CD1c-positive myeloid dendritic cell (primary cell): ENCODE measurements around the gene FCHSD2.

Experiments
- DNase-seq: peaks from one replicate; pipeline ENCODE4 v3.0.0-alpha.2; 2016; ENCODE audit errors: extremely low spot score

Gene FCHSD2

DNA sequence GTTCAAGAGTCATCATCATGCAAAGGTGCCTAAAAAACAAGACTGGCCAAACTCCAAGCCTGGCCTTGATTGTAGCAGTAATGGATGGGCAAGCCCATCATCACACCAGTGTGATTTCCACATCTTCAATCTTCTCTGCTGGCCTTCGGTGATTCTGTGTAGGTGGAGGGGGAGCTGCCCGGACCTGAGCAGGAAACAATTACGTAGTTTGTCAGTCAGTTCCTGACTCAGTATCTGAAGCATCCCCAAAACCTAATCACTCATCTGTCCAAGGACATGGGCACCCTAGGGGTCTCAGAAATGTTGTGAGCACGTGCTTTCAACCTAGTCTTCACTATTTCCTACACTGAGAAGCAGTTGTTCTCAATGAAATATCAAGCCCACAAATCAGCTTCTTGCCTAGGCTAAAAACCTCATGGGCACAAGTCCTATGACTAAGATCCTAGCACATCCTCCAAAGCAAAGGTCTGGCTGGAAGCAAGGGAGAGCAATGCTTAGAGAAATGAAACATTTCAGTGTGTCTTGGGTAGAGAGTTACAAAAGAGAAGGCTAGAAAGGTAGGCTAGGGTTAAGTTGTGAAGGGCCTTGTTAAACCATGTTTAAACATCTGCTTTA, 303.3 kb downstream of the FCHSD2 start:
- no peak for DNase-seq

DNA sequence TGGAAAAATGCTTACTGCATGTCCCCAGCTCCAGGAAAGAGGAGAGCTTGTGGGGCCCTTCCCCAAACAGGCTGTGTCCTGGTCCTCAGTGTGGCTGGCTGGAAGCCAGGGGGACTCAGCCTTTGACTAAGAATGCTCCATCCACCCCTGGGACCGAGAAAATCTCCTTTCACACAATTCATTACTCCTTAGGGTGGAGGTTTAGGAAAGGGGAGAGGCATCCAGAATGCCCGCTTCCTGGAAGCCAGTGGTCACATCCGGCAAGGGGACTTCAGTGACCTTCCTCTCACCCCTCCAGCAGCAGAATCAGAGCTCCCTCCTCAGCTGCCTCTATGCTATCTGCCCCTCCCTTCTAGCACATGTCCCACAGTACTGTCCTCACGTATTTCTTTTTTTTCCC, 306.0 kb downstream of the FCHSD2 start:
- DNase-seq, result no peak

DNA sequence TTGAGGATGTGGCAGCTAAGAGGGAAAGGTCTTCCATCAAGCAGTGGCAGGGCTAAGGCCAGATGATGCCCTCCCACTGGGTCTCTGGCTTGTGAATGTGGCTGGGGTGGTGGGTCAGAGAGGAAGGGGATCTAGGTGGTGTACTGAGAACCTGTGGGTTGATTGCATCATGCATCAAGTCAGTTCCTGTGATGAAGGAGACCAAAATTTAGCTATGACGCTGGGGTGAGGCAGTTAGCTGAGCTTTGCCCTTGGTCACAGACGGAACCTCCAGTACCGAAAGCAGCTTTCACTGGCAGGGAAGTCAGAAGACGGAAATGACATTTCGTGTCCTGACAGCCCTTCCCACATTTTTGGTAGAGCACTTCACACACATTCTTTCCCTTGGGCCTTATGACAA, 307.2 kb downstream of the FCHSD2 start:
- DNase-seq, result peak; percentile 82

DNA sequence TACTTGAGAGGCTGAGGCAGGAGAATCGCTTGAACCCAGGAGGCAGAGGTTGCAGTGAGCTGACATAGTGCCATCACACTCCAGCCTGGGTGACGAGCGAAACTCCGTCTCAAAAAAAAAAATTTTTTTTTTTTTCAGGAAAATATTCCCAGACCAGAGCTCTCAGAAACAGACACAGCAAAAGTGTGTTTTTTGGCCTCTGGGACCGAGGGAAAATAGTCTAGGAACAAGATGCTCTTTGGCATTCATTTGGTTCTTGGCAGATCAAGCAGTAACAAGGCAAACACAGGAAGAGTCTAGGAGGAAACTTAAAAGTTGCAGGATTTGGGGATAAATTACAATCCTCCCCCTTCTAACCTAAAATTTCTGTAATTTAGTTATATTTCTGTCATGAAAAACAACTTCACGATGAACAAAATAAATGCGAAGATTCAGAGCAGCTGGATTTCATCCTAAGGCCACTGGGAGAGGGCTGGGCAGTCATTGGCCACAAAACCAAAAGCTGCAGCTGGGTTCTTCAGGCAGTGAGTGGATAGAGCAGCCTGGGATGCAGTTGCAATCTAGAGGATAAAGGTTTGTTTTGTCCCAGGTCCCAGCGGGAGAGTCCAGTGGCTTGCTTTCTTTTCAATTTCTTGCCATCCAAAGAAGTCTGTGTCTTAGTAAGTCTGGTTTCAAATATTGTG, 308.2 kb downstream of the FCHSD2 start:
- DNase-seq, result no peak

DNA sequence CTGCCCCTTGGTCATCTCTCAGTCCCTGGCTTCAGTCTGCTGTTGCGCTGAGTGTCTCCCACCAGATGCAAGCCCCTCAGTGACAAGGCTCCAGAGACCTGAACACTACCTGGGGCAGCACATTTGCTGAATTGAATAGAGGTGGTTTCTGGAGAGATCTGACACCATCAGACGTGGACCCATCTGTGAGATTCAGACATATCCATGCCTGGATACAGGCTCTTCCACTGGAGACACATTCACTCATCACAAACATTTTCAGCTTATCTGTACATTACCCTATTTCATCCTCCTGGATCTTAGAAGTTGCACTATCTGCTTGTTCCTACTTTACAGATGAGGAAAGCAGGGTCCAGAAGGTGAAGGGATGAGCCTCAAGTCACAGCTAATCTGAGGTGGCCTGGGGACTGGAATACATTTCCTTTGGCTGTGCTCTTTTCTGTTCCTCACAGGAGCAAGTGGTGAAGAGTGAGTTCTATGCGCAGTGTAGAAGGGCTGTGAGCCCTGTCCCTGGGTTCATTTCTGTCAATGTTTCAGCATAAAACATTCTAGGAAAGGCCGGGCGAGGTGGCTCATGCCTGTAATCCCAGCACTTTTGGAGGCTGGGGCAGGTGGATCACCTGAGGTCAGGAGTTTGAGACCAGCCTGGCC, 308.9 kb downstream of the FCHSD2 start:
- no peak for DNase-seq

DNA sequence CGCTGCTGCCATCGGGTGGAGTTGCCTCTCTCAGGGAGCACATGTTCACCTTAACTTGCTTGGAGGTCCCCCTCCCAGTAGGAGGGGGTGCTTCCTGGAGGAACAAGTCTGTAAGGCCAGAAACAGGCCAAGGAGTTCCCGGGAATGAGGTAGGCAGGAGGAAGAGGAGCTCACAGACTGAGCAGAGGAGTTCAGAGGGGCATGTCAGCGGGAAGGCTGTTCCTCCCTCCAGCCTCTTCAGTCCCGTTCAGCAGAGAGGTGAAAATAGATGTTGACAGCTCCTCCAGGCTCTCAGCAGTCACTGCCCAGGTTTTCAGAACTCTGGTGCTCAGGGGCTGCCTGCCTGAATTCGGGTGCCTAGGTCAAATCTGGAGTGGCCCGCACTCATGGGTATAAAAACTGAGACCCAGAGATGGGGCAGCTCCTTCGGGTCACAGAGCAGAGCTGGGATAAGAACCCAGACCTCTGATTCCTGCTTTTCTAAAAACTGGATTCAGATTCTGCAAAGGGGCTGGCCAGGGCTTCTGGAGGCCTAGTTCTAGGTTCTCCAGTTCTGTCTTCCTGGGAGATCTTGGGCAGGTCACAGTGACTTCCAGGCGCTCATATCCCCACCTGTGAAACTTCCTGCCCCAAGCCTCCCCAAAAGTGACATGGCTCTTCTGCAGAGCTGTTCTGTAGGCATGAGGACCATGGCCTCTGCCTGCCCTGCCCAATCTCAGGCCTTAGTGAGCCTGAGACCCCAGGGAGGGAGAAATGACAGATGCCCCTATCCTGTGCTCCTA, 309.6 kb downstream of the FCHSD2 start:
- no peak for DNase-seq

DNA sequence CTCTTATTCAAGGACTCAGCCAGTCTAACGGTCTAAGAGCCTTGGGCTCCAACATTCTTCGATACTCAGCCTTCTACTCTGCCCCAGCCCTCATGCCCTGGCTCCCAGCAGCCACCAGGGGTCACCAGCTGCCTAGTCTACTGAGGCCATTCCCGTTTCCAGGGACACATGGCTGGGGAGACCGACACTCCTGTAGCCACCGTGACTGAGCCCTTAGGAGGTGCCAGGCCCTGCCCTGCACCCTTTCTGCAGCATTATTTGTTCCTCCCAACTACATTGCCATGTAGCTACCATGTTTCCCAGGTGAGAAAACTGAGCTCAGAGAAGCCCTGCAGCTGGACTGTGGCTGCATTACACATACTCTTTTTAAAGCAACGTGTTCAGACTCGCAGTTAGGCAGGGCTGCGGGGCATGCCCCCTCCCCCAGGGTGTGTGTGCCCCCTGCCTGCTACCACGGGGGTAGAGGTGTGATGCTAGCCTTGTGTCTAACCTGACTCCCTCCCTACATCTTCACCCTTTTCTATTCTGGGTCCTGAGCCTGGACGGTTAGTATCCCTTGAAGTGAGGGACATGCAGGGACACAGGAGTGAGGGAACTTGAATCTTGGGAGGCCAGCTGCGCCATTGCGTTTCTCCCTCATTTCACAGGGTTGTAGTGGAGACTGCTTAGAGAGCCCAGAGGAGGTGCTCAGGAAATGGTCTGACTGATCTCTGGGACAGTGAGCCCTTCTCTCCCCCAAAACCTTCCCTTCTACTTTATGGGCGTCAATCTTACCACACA, 310.4 kb downstream of the FCHSD2 start:
- peak; percentile 74 for DNase-seq

DNA sequence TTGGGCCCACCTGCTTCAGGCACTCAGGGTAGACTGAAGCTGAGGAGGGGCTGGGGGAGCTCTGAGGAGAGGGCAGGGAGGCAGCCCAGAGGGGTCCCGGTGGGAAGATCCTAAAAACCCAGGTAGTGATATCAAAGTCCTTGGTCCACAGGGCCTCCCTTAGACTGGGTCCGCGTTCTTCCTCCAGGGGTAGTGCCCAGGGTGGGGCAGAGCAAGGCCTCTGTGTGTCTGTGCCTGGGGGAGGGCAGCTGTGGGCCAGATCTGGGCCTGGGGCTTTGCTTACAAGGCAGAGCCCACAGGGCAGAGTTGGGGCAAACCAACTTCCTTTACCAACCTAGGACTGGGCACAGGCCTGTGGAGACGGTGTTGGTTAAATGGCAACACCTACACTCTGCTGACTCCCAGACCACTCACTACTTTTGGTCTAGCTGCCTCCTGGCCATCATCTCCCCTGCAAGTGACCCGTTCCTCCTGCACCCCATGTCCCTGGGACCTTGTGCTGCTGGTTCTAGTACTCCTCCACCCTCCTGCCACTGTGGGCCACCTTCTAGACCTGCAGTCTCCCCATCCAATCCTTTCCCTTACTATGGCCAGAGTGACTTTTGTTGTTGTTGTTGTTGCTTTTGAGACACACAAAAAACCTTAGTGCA, 312.1 kb downstream of the FCHSD2 start:
- no peak for DNase-seq

DNA sequence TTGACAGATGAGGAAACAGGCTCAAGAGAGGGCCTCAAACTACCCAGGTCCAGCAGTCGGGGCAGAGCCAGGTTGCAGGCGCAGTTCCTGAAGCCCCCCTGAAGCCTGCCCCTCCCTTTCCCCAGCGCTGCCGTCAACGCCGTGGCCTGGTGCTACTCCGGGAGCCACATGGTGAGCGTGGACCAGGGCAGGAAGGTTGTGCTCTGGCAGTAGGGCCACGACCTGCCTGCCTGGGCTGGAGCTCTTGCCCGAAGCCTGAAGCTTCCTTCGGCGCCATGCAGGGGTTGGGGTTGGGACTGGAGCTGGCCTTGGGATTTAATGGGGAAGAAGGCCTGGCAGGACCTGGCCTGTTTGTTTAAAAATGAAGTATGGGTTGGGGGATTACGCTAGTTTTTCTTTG, 312.9 kb downstream of the FCHSD2 start:
- DNase-seq, result no peak

DNA sequence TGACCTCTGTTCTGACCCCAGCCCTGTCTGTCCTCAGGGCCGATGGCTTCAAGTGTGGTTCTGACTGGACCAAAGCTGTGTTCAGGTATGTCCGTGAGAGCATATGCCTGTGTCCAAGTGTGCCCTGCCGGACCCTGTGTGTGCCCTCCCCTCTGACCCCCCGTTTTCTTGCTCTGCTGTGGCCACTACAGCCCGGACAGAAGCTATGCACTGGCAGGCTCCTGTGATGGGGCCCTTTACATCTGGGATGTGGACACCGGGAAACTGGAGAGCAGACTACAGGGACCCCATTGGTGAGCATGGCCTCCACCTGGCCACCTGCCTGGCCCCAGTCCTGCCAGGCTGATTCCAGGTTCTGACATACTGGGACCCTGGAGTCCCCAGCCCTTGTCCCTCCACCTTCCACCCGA, 313.4 kb downstream of the FCHSD2 start:
- DNase-seq, result no peak

DNA sequence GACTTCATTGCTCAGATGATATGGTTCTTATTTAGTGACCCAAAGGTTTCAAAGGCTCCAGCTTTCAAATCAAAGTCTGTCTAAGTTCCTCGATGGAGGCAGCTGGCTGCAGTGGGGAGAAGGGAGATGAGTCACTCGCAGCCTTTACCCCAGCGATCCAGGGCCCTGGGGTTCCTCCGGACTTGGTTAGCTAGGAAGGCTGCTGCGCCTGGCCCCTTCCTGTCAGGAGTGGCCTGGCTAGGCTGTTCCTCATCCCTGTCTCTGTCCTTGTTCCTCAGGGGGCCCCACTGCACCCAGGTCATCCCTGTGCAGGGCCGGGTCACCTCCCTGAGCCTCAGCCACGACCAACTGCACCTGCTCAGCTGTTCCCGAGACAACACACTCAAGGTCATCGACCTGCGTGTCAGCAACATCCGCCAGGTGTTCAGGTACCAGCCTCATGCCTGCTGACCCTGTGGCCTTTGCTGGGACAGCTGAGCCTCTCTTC, 314.0 kb downstream of the FCHSD2 start:
- peak; percentile 61 for DNase-seq

DNA sequence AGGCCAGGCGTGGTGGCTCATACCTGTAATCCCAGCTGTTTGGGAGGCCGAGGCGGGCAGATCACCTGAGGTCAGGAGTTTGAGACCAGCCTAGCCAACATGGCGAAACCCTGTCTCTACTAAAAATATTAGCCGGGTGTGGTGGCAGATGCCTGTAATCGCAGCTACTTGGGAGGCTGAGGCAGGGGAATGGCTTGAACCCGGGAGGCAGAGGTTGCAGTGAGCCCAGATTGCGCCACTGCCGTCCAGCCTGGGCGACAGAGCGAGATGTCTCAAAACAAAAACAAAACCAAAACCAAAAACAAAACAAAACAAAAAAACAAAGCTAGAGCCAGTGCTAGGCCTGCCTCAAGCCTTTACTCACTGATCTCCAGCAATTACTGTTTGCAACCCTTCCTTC, 314.5 kb downstream of the FCHSD2 start:
- DNase-seq, result peak; percentile 56

DNA sequence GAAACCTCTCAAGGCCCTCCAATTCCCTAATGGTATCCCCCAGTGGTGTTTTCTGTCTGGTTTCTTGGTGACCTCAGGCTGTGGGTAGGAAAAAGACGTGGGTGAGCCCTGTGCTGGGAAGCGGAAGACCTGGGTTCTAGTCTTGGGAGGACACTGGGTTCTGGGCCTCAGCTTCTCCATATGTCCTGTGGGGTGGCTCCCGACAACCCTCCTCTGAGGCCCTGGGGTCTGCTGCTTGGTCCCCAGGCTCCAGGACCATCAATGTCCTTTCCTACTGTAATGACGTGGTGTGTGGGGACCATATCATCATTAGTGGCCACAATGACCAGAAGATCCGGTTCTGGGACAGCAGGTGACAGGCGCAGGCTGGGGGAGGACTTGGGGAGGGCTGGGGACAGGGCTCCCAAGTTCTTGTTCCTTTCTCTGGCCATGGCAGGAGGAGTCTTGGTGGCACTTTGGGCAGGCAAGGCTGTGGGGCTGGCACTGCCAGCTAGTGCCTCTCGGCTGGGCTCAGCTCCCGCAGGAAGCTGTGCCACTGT, 315.1 kb downstream of the FCHSD2 start:
- DNase-seq, result no peak

DNA sequence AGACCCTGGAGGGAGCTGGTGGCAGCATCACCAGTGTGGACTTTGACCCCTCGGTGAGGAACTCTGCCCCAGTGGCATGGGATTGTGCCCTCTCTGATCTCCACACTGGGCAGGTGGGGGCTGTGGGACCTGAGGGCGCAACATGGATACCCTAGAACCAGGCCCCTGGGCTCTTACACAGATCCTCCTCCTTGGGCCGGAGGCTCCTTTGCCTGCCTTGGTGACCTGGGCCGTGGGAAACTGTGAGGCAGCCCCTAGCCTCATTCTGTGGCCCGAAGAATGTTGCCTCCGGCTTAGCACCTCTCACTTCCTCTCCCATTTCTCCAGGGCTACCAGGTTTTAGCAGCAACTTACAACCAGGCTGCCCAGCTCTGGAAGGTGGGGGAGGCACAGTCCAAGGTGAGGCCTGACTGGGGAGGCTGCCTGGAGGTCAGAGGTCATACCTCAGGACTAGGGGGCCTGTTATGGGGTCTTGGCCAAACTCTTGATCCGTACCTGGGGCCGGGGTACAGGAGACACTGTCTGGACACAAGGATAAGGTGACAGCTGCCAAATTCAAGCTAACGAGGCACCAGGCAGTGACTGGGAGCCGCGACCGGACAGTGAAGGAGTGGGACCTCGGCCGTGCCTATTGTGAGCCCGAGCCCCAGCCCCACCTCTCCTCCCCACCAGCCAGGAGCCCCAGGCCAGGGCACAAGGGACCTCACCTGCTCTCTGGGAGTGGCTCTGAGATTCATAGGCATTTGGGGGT, 315.8 kb downstream of the FCHSD2 start:
- no peak for DNase-seq

DNA sequence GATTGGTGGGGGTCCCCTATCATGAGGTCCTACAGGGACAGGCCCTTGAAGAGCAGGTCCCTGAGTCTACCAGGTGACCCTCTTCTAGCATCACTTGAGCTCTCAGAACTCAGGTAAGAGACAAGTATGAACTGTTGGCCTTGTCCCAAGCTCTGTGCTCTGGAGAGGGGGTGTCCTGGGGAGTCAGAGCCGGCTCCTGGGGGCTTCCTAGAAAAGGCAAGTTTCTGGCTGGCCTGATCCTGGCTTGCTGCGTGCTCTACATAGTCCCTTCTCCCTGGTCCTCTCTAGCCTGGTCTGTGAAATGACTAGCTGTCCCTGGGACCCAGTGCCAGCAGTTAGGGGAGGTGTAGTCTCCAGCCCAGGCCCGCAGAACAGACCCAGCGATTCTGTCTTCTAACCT, 316.5 kb downstream of the FCHSD2 start:
- no peak for DNase-seq

DNA sequence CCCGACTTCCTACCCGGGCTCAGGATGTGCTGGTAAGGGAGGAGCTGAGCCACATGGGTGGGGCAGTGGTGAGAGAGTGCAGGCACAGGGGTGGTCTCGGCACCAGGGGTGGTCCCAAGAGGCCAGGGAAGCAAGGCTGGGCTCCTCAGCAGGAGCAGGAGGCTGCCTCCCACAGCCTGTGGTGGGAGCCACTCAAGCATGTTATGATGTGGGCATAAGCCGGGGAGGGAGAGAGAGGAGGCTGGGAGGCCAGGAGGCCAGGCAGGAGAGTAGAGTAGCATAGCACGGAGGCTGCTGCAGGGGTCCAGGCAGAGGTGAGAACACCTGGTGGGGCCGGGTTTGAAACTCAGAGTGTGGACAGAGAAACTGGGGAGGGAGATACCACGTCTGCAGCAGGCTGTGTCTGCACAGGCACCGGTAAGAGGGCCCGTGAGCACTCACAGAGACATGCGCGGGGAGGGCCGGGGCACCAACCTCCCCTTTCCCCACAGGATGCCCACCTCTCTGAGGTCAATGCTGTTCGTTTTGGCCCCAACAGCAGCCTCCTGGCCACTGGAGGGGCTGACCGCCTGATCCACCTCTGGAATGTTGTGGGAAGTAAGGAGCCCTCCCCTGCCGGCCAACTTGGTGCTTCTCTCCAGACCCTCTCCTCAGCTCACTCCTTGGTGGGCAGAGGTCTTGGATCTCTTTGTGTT, 317.2 kb downstream of the FCHSD2 start:
- no peak for DNase-seq

DNA sequence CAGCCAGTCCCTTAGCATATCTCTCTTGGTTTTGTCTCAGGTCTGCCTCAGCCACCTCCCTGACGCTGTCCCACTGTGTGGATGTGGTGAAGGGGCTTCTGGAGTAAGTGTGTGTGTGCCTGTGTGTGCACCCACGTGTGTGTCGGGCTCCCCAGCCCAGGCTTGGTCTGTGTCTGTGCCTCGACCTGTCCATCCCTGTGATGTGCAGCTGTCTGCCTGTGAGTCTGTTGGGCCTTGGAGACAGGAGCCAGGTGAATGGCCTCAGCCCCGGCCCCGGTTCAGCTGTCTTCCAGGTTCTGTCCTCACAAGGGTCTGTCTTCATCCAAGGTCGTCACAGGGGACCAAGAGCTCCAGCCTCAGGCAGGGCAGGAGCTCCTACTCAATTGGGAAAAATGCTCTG, 318.1 kb downstream of the FCHSD2 start:
- no peak for DNase-seq

DNA sequence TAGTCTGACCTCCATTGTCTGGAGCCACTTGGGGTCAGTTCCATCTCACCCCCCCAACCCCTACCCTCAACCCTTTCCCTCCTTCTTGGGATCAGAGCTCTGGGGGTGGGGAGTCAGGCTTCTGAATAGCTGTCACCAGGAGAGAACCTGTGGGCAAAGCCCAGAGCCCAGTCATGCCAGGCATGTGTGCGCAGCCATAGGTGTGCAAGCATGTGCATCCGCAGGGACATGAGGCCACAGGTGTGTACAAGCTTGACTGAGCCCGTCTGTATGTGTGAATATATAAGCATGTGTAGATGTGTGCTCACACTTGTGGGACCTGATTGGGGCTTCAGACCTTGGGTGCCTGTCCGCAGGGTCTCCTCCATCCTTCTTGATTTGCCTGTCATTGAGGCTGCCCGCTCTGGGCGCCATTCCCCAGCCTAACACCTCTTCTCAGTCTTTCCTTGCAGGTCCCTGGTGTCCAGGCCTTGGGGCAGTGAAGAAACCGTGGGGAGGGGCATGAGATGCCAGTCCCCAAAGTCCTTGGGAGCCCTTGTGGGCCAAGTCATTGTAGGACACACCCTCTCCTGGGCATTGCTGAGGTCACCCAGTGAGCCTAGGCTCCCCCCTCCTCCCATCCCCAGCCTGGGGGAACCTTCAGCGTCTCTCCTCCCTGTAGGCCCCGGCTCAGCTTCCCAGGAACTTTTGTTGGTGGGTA, 318.9 kb downstream of the FCHSD2 start:
- no peak for DNase-seq
